SK-N-MC (cell line): Measurements from ENCODE around the gene GMIP.
A peak's percentile ranks its signal among the peaks of the same experiment; 100 is the strongest.

Experiments
- EZH2 ChIP-seq: fragments of 200-600 bp; sonication (generic); IDR thresholded peaks from one replicate; pipeline ENCODE4 v1.6.1; 2017; ENCODE audit warnings: antibody characterized with exemption
- POLR2AphosphoS5 ChIP-seq: IDR thresholded peaks from 2 replicates; pipeline ENCODE4 v1.6.1; 2012; ENCODE audit warnings: mild to moderate bottlenecking, low read depth, low read length, borderline replicate concordance

DNA sequence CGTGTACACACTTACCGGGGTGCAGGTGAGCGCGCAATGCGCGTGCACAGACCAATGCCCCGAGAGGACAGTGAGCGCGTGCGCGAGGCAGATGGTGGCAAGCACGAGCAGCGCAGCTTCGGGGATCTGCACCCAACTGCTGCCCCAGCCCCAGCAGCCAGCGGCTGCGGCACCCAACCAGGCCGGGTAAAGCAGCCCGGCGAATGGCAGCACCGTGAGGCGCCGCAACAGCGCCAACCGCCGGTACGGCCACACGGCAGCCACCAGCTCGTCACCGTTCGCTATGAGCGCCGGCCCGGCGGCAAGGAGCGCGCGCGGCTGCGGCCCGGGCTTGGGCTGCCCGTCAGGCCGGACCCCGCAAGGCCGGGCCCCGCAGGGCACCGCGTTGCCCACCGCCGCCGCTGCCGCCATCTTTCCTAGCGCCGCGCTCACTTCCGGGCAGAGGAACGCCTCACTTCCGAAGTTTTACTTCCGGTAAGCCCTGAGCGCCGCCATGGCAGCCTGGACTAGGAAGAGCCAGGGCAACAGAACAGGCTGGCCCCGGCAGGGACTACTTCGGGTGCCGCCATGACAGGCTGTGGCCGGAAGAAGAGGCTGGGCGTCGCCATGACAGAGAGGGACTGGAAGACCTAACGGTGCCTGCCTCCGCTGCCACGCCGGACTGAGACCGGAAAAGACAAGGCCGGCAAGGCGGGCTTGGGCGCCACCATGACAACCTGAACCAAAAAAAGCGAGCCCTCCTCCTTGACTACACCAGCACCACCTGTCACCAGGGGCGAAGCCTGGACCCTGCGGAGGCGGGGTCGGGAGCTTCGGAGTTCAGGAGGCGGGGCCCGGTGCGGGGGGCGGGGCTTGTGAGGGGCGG lies 20.0 kb upstream of the GMIP start, which contains the start of gene ATP13A1:
- no peak for TF ChIP-seq EZH2
- TF ChIP-seq POLR2AphosphoS5: peak; percentile 78
